D721Med (cell line): ENCODE results near the gene WWC2.

Source experiments
- DNase-seq: peaks from one replicate; pipeline ENCODE4 v3.0.0; 2011; ENCODE audit warnings: low spot score; ENCODE audit not compliant: insufficient read length
- FAIRE-seq: peaks from 2 replicates; lab custom pipeline; 2011; peaks lifted over from hg19 to GRCh38; lab: Jason Lieb, UNC
- TF ChIP-seq, protein P1 (sequence below): IDR thresholded peaks from 2 replicates; pipeline ENCODE4 v1.5.1; 2012; ENCODE audit warnings: mild to moderate bottlenecking, control low read depth; ENCODE audit not compliant: insufficient read depth; ENCODE audit errors: missing control alignments

The WWC2 gene

DNA sequence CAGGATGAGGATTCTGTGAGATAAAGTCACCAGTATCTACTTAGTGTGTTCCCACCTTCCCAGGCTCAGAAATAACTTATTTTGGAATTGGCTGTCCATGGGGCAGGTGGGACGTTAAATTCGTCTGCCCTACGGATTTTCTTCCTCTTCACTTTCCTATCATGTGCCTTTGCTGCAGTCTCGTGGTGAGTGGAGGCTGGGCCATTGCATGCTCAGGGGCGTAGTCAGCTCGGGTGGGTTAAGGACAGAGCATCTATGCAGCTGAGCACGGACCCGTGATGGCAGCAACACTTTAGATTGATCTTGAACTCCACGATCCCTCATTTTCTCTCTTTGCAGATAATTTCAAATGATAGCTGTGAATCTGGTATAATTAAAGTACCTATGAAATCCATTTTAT is 169.5 kb downstream of the WWC2 start:
- TF ChIP-seq, protein P1, sequence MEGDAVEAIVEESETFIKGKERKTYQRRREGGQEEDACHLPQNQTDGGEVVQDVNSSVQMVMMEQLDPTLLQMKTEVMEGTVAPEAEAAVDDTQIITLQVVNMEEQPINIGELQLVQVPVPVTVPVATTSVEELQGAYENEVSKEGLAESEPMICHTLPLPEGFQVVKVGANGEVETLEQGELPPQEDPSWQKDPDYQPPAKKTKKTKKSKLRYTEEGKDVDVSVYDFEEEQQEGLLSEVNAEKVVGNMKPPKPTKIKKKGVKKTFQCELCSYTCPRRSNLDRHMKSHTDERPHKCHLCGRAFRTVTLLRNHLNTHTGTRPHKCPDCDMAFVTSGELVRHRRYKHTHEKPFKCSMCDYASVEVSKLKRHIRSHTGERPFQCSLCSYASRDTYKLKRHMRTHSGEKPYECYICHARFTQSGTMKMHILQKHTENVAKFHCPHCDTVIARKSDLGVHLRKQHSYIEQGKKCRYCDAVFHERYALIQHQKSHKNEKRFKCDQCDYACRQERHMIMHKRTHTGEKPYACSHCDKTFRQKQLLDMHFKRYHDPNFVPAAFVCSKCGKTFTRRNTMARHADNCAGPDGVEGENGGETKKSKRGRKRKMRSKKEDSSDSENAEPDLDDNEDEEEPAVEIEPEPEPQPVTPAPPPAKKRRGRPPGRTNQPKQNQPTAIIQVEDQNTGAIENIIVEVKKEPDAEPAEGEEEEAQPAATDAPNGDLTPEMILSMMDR = no peak
- DNase-seq (no peak), FAIRE-seq (no peak)

DNA sequence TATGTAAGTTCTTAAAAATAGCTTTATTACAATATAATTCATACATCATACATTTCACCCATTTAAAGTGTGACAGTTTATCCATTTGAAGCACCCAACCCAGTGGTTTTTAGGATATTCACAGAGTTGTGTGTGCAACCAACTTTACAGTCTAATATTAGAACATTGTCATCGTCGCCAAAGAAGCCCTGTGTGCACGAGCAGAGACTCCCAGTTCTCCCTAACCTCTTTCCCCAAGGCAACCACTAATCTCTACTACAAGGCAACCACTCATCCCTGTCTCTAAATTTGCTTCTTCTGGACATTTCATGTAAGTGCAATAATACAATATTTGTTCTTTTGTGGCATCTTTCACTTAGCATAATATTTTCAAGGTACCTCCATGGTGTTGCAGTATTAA is 173.3 kb downstream of the WWC2 start:
- FAIRE-seq = no peak
- TF ChIP-seq, protein P1 = no peak
- no peak for DNase-seq

DNA sequence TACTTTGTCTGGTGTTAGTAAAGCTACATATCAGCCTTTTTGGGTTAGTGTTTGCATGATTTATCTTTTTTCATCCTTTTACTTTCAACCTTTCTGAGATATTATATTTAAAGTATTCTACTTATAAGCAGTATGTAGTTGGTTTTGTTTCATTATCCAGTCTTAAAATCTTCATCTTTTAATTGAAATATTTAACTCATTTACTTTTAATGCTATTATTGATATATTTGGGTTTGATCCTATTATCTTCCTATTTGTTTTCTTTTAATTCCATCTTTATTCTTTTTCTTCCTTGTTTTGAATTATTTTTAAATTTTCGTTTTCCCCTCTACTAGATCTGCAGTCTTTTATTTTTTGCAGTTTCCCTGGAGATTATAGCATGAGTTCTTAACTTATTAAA is 177.0 kb downstream of the WWC2 start:
- DNase-seq = no peak
- TF ChIP-seq, protein P1 = no peak
- FAIRE-seq = no peak

DNA sequence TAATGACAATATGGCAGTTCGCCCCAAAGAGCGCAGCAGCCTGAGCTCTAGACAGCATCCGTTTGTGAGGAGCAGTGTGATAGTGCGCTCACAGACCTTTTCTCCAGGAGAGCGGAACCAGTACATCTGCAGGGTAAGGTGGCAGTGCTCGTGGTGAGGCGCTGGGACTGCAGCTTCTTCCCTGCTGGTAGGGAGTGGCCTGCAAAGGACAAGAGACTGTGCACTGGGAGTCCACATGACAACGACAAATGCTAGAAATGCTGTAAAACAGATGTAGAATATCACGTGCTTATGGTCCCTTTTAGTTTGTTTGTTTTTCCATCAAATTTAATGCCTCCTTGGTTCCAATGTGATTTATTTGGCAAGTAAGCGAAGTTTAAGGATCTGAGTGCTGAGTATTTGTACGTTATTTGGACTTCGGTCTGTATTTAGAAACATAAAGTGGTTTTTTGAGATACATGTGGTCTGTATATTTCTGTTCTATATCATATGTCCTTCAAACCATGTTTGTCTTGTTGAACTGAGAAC is 185.3 kb downstream of the WWC2 start:
- FAIRE-seq (no peak), DNase-seq (no peak)
- TF ChIP-seq, protein P1 = no peak

DNA sequence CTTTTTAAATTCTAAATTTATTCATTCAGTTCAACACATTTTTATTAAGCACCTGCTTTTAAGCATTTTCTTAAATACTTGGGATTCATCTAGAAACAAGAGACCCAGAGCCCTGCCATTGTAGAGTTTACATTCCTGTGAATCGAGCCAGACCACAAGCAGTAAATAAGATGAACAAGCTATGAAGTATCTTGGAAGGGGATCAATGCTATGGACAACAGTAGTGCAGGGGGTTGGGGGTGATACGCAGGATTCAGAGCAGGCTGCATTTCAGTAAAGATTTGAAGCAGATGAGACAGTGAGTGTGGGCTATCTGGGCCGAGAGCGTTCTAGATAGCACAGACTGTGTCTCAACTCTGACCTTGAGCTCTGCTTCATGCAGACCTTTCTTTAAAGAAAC is 185.9 kb downstream of the WWC2 start:
- FAIRE-seq (no peak), DNase-seq (no peak)
- TF ChIP-seq, protein P1 = no peak

DNA sequence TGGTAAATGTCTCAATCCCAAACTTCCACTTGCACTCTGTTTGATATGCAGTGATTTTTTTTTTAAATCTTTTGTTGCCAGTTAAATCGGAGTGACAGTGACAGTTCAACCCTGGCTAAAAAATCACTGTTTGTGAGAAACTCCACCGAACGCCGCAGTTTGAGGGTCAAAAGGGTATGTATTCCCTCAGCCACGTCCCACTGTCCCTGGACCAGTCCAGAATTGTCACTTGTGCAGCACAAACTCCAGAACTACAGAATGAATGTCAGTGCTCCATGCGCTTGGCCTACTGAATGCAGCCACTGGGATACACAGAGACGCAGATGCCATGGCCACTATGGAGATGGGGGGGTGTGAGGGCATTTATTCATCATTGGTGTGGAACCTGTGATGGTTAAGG is 186.8 kb downstream of the WWC2 start:
- TF ChIP-seq, protein P1 = no peak
- FAIRE-seq (no peak), DNase-seq (no peak)

DNA sequence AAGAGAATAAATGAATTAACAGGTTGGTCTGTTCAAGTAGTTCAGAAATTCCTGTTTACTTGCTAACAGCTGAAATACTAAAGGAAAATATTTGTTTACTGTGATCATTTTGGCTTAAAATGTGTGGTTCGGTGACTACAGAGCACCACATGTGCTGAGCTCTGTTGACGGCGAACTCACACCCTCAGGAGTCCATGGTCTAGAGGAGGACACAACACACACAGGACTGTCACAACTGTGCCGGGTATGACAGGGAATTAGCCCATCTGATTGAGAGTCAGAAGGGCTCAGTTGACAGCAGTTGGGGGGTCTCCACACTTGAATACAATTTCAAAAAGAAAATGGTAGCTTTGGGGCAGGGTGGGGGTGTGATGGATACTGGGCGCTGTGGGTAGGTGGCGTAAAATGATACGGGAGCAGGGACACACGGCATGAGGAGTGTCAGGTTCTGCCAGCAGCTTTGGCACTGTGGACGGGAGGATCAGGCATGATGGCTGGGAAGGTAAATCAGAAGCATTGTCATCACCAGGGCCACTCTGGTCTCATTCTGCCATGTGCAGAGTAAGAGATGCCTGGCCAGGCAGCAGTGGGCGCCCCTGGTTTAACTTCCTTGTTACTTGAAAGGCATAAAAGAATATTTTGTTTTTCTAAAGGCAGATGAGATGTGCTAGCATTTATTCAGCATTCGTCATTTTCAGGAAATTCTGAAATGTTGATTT is 187.7 kb downstream of the WWC2 start:
- TF ChIP-seq, protein P1 = no peak
- DNase-seq (no peak), FAIRE-seq (no peak)
